ENCODE measurements around the gene MCCD1.

MCCD1 gene

GRCh38 chr6:31538805-31539400, 10.1 kb downstream of the MCCD1 start:
- DNase-seq, result no peak
- Histone ChIP-seq H3K36me3 (peaks cover 84% of the 10 kb centered on the region), H3K27me3 (ENCODE audit: insufficient read depth, low read depth, severe bottlenecking) (no peaks in the 10 kb centered on the region), H3K27ac (no peak overlapping the region), H3K4me3 (ENCODE audit: low read depth, low read length) (no peak overlapping the region), H3K9me3 (ENCODE audit: severe bottlenecking) (no peaks in the 10 kb centered on the region)
- TF ChIP-seq CTCF (IDR thresholded peaks at IDR 0.05; ENCODE audit: low read depth, low read length), result no peak

GRCh38 chr6:31540640-31541039, 11.9 kb downstream of the MCCD1 start:
- Histone ChIP-seq H3K4me3 (ENCODE audit: low read depth, low read length) (peak overlapping the region; percentile 93), H3K36me3 (peaks cover 68% of the 10 kb centered on the region), H3K27ac (peak overlapping the region; percentile 99), H3K27me3 (ENCODE audit: insufficient read depth, low read depth, severe bottlenecking) (no peaks in the 10 kb centered on the region), H3K9me3 (ENCODE audit: severe bottlenecking) (no peaks in the 10 kb centered on the region)
- DNase-seq, result no peak
- no peak for TF ChIP-seq CTCF (IDR thresholded peaks at IDR 0.05; ENCODE audit: low read depth, low read length)

- Histone ChIP-seq H3K4me3 (ENCODE audit: low read depth, low read length) (peak overlapping the region; percentile 93), H3K27ac (peak overlapping the region; percentile 99), H3K36me3 (peaks cover 63% of the 10 kb centered on the region), H3K9me3 (ENCODE audit: severe bottlenecking) (no peaks in the 10 kb centered on the region), H3K27me3 (ENCODE audit: insufficient read depth, low read depth, severe bottlenecking) (no peaks in the 10 kb centered on the region)
- TF ChIP-seq CTCF (IDR thresholded peaks at IDR 0.05; ENCODE audit: low read depth, low read length), result no peak
- DNase-seq, result peak; percentile 72
Observed at GRCh38 chr6:31541059-31541657, 12.4 kb downstream of the MCCD1 start.

- H3K36me3 ChIP-seq, result peaks cover 56% of the 10 kb centered on the region
- peak within 1 kb of the TSS; percentile 93 for H3K4me3 ChIP-seq (ENCODE audit: low read depth, low read length)
- no peaks in the 10 kb centered on the region for H3K9me3 ChIP-seq (ENCODE audit: severe bottlenecking)
- peak within 1 kb of the TSS; percentile 99 for H3K27ac ChIP-seq
- DNase-seq, result peak; percentile 100
- H3K27me3 ChIP-seq (ENCODE audit: insufficient read depth, low read depth, severe bottlenecking), result no peaks in the 10 kb centered on the region
- no peak for TF ChIP-seq CTCF (IDR thresholded peaks at IDR 0.05; ENCODE audit: low read depth, low read length)
Observed at GRCh38 chr6:31541658-31542521, 13.1 kb downstream of the MCCD1 start, which contains the start of gene DDX39B. Gene DDX39B, minus strand, starts transcription at chr6:31542003. Its CDS starts 1,471 bp downstream, at chr6:31540532.

- peaks cover 44% of the 10 kb centered on the region for H3K36me3 ChIP-seq
- H3K27ac ChIP-seq, result no peak overlapping the region
- no peak overlapping the region for H3K4me3 ChIP-seq (ENCODE audit: low read depth, low read length)
- TF ChIP-seq CTCF (IDR thresholded peaks at IDR 0.05; ENCODE audit: low read depth, low read length), result no peak
- H3K9me3 ChIP-seq (ENCODE audit: severe bottlenecking), result no peaks in the 10 kb centered on the region
- DNase-seq, result no peak
- no peaks in the 10 kb centered on the region for H3K27me3 ChIP-seq (ENCODE audit: insufficient read depth, low read depth, severe bottlenecking)
Observed at GRCh38 chr6:31543639-31544038, 14.9 kb downstream of the MCCD1 start.
